Astrocyte (in vitro differentiated cells and primary cell): ENCODE measurements around the gene LPIN3. TPM values are rescaled to one million over a fixed set of nuclear protein-coding genes. Genes with fewer than 3 reads are reported as not detected.

ENCODE experiments used
- DNase-seq: peaks from one replicate; pipeline ENCODE4 v3.0.0-alpha.2; 2010; ENCODE audit warnings: low read depth
- FAIRE-seq: peaks from 2 replicates; lab custom pipeline; 2011; peaks lifted over from hg19 to GRCh38; lab: Jason Lieb, UNC
- H2AFZ ChIP-seq: 2 replicates; pipeline ENCODE4 v1.6.0; 2012; ENCODE audit warnings: low read depth, low read length, inconsistent platforms
- H3K27ac ChIP-seq: 2 replicates; pipeline ENCODE4 v1.5.1; 2011; ENCODE audit warnings: low read depth, low read length, inconsistent platforms
- H3K27me3 ChIP-seq: 2 replicates; pipeline ENCODE4 v1.6.0; 2011; ENCODE audit warnings: low read length, inconsistent platforms; ENCODE audit not compliant: insufficient read depth
- H3K36me3 ChIP-seq: 2 replicates; pipeline ENCODE4 v1.5.1; 2011; ENCODE audit warnings: low read length, inconsistent platforms; ENCODE audit not compliant: insufficient read depth
- H3K4me1 ChIP-seq: 2 replicates; pipeline ENCODE4 v1.5.1; 2011; ENCODE audit warnings: low read length, inconsistent platforms; ENCODE audit not compliant: insufficient read depth
- H3K4me2 ChIP-seq: 2 replicates; pipeline ENCODE4 v1.6.0; 2012; ENCODE audit warnings: low read length, inconsistent platforms
- H3K4me3 ChIP-seq: 2 replicates; pipeline ENCODE4 v1.5.1; 2011; ENCODE audit warnings: low read depth, mild to moderate bottlenecking, low read length, inconsistent platforms; ENCODE audit not compliant: insufficient read depth
- H3K79me2 ChIP-seq: 2 replicates; pipeline ENCODE4 v1.6.0; 2012; ENCODE audit warnings: mild to moderate bottlenecking, low read length, inconsistent platforms; ENCODE audit not compliant: insufficient read depth
- H3K9ac ChIP-seq: 2 replicates; pipeline ENCODE4 v1.6.0; 2012; ENCODE audit warnings: mild to moderate bottlenecking, low read length, inconsistent platforms
- H3K9me3 ChIP-seq: 2 replicates; pipeline ENCODE4 v1.5.1; 2012; ENCODE audit warnings: low read depth, mild to moderate bottlenecking, low read length, inconsistent platforms; ENCODE audit not compliant: insufficient read depth
- H4K20me1 ChIP-seq: 2 replicates; pipeline ENCODE4 v1.6.0; 2012; ENCODE audit warnings: low read length, inconsistent platforms; ENCODE audit not compliant: insufficient read depth
- H3K27ac Mint-ChIP-seq: one replicate; pipeline ENCODE4 v1.8.0; 2021; ENCODE audit warnings: mild to moderate bottlenecking, mixed read lengths; ENCODE audit not compliant: unreplicated experiment
- H3K27me3 Mint-ChIP-seq: one replicate; pipeline ENCODE4 v1.8.0; 2021; ENCODE audit warnings: low read depth, mixed read lengths; ENCODE audit not compliant: unreplicated experiment
- H3K36me3 Mint-ChIP-seq: one replicate; pipeline ENCODE4 v1.8.0; 2021; ENCODE audit warnings: low read depth, mixed read lengths; ENCODE audit not compliant: unreplicated experiment
- H3K4me1 Mint-ChIP-seq: one replicate; pipeline ENCODE4 v1.8.0; 2021; ENCODE audit warnings: low read depth, mixed read lengths; ENCODE audit not compliant: unreplicated experiment
- H3K4me3 Mint-ChIP-seq: one replicate; pipeline ENCODE4 v1.8.0; 2021; ENCODE audit warnings: mild to moderate bottlenecking, moderate library complexity, mixed read lengths; ENCODE audit not compliant: unreplicated experiment
- H3K9me3 Mint-ChIP-seq: one replicate; pipeline ENCODE4 v1.8.0; 2021; ENCODE audit warnings: mild to moderate bottlenecking, mixed read lengths; ENCODE audit not compliant: unreplicated experiment
- CTCF ChIP-seq: IDR thresholded peaks from 2 replicates; pipeline ENCODE4 v1.5.1; 2011; ENCODE audit warnings: low read depth, mild to moderate bottlenecking, inconsistent platforms, low read length, moderate library complexity; ENCODE audit not compliant: insufficient read depth
- EZH2 ChIP-seq: IDR thresholded peaks from 2 replicates; pipeline ENCODE4 v1.6.1; 2012; ENCODE audit warnings: mild to moderate bottlenecking, low read length, inconsistent platforms; ENCODE audit not compliant: insufficient read depth
- total RNA-seq: library from RNA; stranded (reverse); gene quantifications from 2 replicates; pipeline ENCODE4 v1.2.1, GENCODE V29; 2021

The LPIN3 gene
- total RNA-seq, 1 donor from 2014 or later: 18.0 TPM

- H3K9me3 ChIP-seq: peaks cover 7% of the 10 kb centered on the region
- H3K27me3 Mint-ChIP-seq: peaks cover 45% of the 10 kb centered on the region
- H3K27ac ChIP-seq: no peak overlapping the region
- H3K36me3 ChIP-seq: no peaks in the 10 kb centered on the region
- H3K4me3 Mint-ChIP-seq: no peak overlapping the region
- no peak overlapping the region for H2AFZ ChIP-seq
- no peaks in the 10 kb centered on the region for H3K4me1 ChIP-seq
- peaks cover 4% of the 10 kb centered on the region for H3K36me3 Mint-ChIP-seq
- H3K4me2 ChIP-seq: no peak overlapping the region
- peaks cover 25% of the 10 kb centered on the region for H3K27me3 ChIP-seq
- FAIRE-seq (no peak), DNase-seq (no peak)
- H3K27ac Mint-ChIP-seq: no peak overlapping the region
- H3K4me1 Mint-ChIP-seq: no peaks in the 10 kb centered on the region
- H3K4me3 ChIP-seq: no peak overlapping the region
- H3K79me2 ChIP-seq: no peaks in the 10 kb centered on the region
- no peak overlapping the region for H3K9ac ChIP-seq
- TF ChIP-seq EZH2 (no peak), CTCF (no peak)
- H3K9me3 Mint-ChIP-seq: peaks cover 22% of the 10 kb centered on the region
- no peaks in the 10 kb centered on the region for H4K20me1 ChIP-seq
These were observed 29.6 kb downstream of the LPIN3 start for GRCh38 chr20:41370176-41370575.

GRCh38 chr20:41371371-41371770 is 30.8 kb downstream of the LPIN3 start:
- Histone ChIP-seq H3K27ac (no peak overlapping the region), H3K4me2 (no peak overlapping the region), H3K79me2 (no peaks in the 10 kb centered on the region), H3K4me3 (no peak overlapping the region), H4K20me1 (no peaks in the 10 kb centered on the region), H2AFZ (no peak overlapping the region), H3K27me3 (peaks cover 17% of the 10 kb centered on the region), H3K36me3 (no peaks in the 10 kb centered on the region), H3K9ac (no peak overlapping the region), H3K9me3 (peaks cover 7% of the 10 kb centered on the region), H3K4me1 (no peaks in the 10 kb centered on the region)
- no peaks in the 10 kb centered on the region for H3K4me1 Mint-ChIP-seq
- FAIRE-seq (no peak), DNase-seq (no peak)
- H3K4me3 Mint-ChIP-seq: no peak overlapping the region
- H3K9me3 Mint-ChIP-seq: peaks cover 22% of the 10 kb centered on the region
- no peak overlapping the region for H3K27ac Mint-ChIP-seq
- H3K27me3 Mint-ChIP-seq: peaks cover 48% of the 10 kb centered on the region
- peaks cover 7% of the 10 kb centered on the region for H3K36me3 Mint-ChIP-seq
- TF ChIP-seq EZH2 (no peak), CTCF (no peak)

GRCh38 chr20:41373251-41373783 is 32.7 kb downstream of the LPIN3 start:
- no peak overlapping the region for H3K4me3 Mint-ChIP-seq
- peaks cover 22% of the 10 kb centered on the region for H3K9me3 Mint-ChIP-seq
- H3K27ac Mint-ChIP-seq: no peak overlapping the region
- H3K4me1 ChIP-seq: no peaks in the 10 kb centered on the region
- peaks cover 8% of the 10 kb centered on the region for H3K27me3 ChIP-seq
- TF ChIP-seq CTCF: no peak
- TF ChIP-seq EZH2: no peak
- H3K36me3 Mint-ChIP-seq: peaks cover 3% of the 10 kb centered on the region
- no peaks in the 10 kb centered on the region for H4K20me1 ChIP-seq
- FAIRE-seq (no peak), DNase-seq (no peak)
- no peaks in the 10 kb centered on the region for H3K36me3 ChIP-seq
- no peaks in the 10 kb centered on the region for H3K4me1 Mint-ChIP-seq
- H3K9ac ChIP-seq: no peak overlapping the region
- no peak overlapping the region for H2AFZ ChIP-seq
- H3K79me2 ChIP-seq: no peaks in the 10 kb centered on the region
- no peak overlapping the region for H3K4me2 ChIP-seq
- H3K4me3 ChIP-seq: no peak overlapping the region
- H3K27ac ChIP-seq: no peak overlapping the region
- H3K27me3 Mint-ChIP-seq: peaks cover 54% of the 10 kb centered on the region
- H3K9me3 ChIP-seq: peaks cover 7% of the 10 kb centered on the region
